HepG2 (cell line): ENCODE data around the gene LLGL2. TPM values are rescaled to one million over a fixed set of nuclear protein-coding genes. Genes with fewer than 3 reads are reported as not detected.

ENCODE experiments used
- FOXP4 ChIP-seq: sonication (generic); formaldehyde crosslinking; IDR thresholded peaks from 2 replicates; pipeline ENCODE4 v1.4.0; 2020; ENCODE audit warnings: missing genetic modification reagents
- GATAD1 ChIP-seq: IDR thresholded peaks from 2 replicates; pipeline ENCODE4 v1.6.1; 2016; ENCODE audit warnings: missing genetic modification reagents, missing compliant biosample characterization
- GZF1 ChIP-seq: sonication (generic); formaldehyde crosslinking; IDR thresholded peaks from 2 replicates; pipeline ENCODE4 v1.5.1; 2020; ENCODE audit warnings: mild to moderate bottlenecking, missing genetic modification reagents
- KAT8 ChIP-seq: IDR thresholded peaks from 2 replicates; pipeline ENCODE4 v1.6.1; 2016; ENCODE audit warnings: missing genetic modification reagents, missing compliant biosample characterization
- KMT2B ChIP-seq: IDR thresholded peaks from 2 replicates; pipeline ENCODE4 v1.6.1; 2016; ENCODE audit warnings: missing genetic modification reagents, missing compliant biosample characterization
- MTA1 ChIP-seq: sonication (generic); formaldehyde crosslinking; IDR thresholded peaks from 2 replicates; pipeline ENCODE4 v1.4.0; 2020; ENCODE audit warnings: missing genetic modification reagents, mild to moderate bottlenecking, borderline replicate concordance
- MYC ChIP-seq: sonication (generic); formaldehyde crosslinking; IDR thresholded peaks from 2 replicates; pipeline ENCODE4 v1.9.0; 2021; ENCODE audit warnings: missing genetic modification reagents, borderline replicate concordance
- NFYB ChIP-seq: sonication (generic); formaldehyde crosslinking; IDR thresholded peaks from 2 replicates; pipeline ENCODE4 v1.4.0; 2020; ENCODE audit warnings: missing genetic modification reagents
- NR1H2 ChIP-seq: sonication (generic); formaldehyde crosslinking; IDR thresholded peaks from 2 replicates; pipeline ENCODE4 v1.8.1; 2022; ENCODE audit warnings: low read depth, missing genetic modification reagents, borderline replicate concordance
- PREB ChIP-seq: sonication (generic); formaldehyde crosslinking; IDR thresholded peaks from 2 replicates; pipeline ENCODE4 v1.4.0; 2020; ENCODE audit warnings: missing genetic modification reagents
- REXO4 ChIP-seq: sonication (generic); formaldehyde crosslinking; IDR thresholded peaks from 2 replicates; pipeline ENCODE4 v1.8.0; 2022; ENCODE audit warnings: missing genetic modification reagents, mild to moderate bottlenecking, borderline replicate concordance
- TRIM24 ChIP-seq: sonication (generic); formaldehyde crosslinking; IDR thresholded peaks from 2 replicates; pipeline ENCODE4 v1.8.0; 2022; ENCODE audit warnings: mild to moderate bottlenecking, missing genetic modification reagents
- ZBTB1 ChIP-seq: sonication (generic); formaldehyde crosslinking; IDR thresholded peaks from 2 replicates; pipeline ENCODE4 v1.4.0; 2020; ENCODE audit warnings: missing genetic modification reagents, borderline replicate concordance
- ZKSCAN1 ChIP-seq: fragments of 150-350 bp; IDR thresholded peaks from 2 replicates; pipeline ENCODE4 v1.6.1; 2014; ENCODE audit warnings: low read length
- ZNF160 ChIP-seq: sonication (generic); formaldehyde crosslinking; IDR thresholded peaks from 2 replicates; pipeline ENCODE4 v1.8.0; 2022; ENCODE audit warnings: mild to moderate bottlenecking, inconsistent platforms, missing genetic modification reagents
- ZNF276 ChIP-seq: sonication (generic); formaldehyde crosslinking; IDR thresholded peaks from 2 replicates; pipeline ENCODE4 v1.4.0; 2020; ENCODE audit warnings: mild to moderate bottlenecking, low read depth, missing genetic modification reagents
- ZNF383 ChIP-seq: sonication (generic); formaldehyde crosslinking; IDR thresholded peaks from 2 replicates; pipeline ENCODE4 v1.4.0; 2020; ENCODE audit warnings: missing genetic modification reagents, mild to moderate bottlenecking, borderline replicate concordance
- ZNF460 ChIP-seq: sonication (generic); formaldehyde crosslinking; IDR thresholded peaks from 2 replicates; pipeline ENCODE4 v1.5.1; 2020; ENCODE audit warnings: missing genetic modification reagents, mild to moderate bottlenecking, borderline replicate concordance
- ZNF501 ChIP-seq: sonication (generic); formaldehyde crosslinking; IDR thresholded peaks from 2 replicates; pipeline ENCODE4 v1.5.1; 2020; ENCODE audit warnings: mild to moderate bottlenecking, moderate library complexity, missing genetic modification reagents
- ZNF543 ChIP-seq: sonication (generic); formaldehyde crosslinking; IDR thresholded peaks from 2 replicates; pipeline ENCODE4 v1.4.0; 2020; ENCODE audit warnings: mild to moderate bottlenecking, missing genetic modification reagents
- ZNF761 ChIP-seq: sonication (generic); formaldehyde crosslinking; conservative IDR thresholded peaks from 2 replicates; pipeline ENCODE4 v1.4.0; 2020; ENCODE audit warnings: mild to moderate bottlenecking, missing genetic modification reagents
- ZSCAN25 ChIP-seq: sonication (generic); formaldehyde crosslinking; IDR thresholded peaks from 2 replicates; pipeline ENCODE4 v1.8.0; 2022; ENCODE audit warnings: mild to moderate bottlenecking, missing genetic modification reagents
- polyA plus RNA-seq, 8 experiments: library from polyadenylated mRNA; depleted of rRNA in 3 of 8; stranded (reverse) in 7 of 8; unstranded in 1 of 8; fragments of >200 nt; fragmentation: Illumina TruSeq in 4 of 8; extraction: Trizol in 4 of 8; gene quantifications; 2 replicates each; pipeline versions ENCODE4 v1.2.1 to v1.2.3, GENCODE V29; 2011 to 2016; ENCODE audit warnings: low read depth in 4 of 8, missing spikeins in 1 of 8, mixed read lengths in 1 of 8; ENCODE audit not compliant: insufficient read depth in 1 of 8
- total RNA-seq, 5 experiments: library from RNA; depleted of rRNA; stranded (reverse); fragments of >200 nt; fragmentation: Illumina TruSeq; extraction: Trizol; gene quantifications; 2 replicates each; pipeline ENCODE4 v1.2.3, GENCODE V29; 2016; ENCODE audit warnings: low read depth in 1 of 5

Gene LLGL2
- total and polyA plus RNA-seq, 2 of the 13 experiments (the other 11 are each of a cell fraction or from before 2014, with no cell fraction given), result 83.0 to 86.7 TPM

DNA sequence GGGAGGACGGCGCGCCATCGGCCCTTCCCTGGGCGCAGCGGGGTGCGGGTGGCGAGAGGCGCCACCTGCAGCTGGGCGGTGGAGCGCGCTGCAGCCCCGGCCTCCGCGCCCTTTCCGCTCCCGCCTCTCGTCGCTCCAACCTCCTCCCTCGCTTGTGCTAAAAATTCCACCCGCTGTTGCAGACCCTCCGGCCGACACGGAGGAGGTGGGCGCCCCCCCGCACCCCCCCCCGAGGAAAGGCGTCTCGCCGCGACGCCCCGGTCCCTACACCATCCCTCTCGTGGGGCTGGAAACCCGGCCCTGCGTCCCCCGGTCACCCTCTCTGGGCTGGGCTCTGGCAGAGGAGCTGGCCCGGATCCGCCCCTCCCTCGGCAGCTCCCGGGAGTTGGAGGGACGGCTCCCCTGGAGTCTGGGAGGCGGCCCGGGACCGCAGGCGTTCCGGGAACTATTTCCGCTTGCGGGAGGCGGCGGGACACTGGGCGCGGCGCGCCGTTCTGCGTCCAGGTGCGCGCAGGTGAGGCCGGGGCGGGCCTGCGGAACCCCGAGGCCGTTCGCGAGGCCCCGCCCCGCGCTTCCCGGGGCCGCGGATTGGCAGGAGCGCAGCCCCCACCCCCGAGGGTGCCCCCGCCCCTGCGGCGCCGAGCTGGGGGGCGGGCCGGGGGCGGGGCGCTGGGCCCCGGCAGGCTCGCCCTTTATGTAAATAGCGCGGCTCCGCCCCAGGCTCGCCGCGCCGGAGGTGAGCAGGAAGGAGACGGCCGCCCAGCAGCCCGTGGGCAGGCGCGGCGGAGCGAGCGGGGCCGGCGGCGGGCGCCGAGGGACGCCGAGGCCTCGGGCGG lies at the start of gene LLGL2 (continued):
- TF ChIP-seq GZF1 (CRISPR knock-in tag) (peak; percentile 33; the same call in 1 of the 2 replicates), ZNF160 (peak; percentile 65; the same call in 1 of the 2 replicates), GATAD1 (CRISPR knock-in tag) (peak; percentile 70), ZNF761 (no peak; the same call in 1 of the 2 replicates), ZNF460 (no peak; the same call in 1 of the 2 replicates), ZKSCAN1 (0 out of 2 replicates have a peak, but pooled peaks have one; percentile 15), TRIM24 (CRISPR knock-in tag) (no peak), ZNF276 (CRISPR knock-in tag) (0 out of 2 replicates have a peak, but pooled peaks have one; percentile 50), ZNF543 (peak; percentile 91), PREB (CRISPR knock-in tag) (no peak), ZSCAN25 (CRISPR knock-in tag) (peak; percentile 95), KMT2B (CRISPR knock-in tag) (no peak; the same call in 1 of the 2 replicates), NFYB (CRISPR knock-in tag) (no peak), FOXP4 (CRISPR knock-in tag) (peak; percentile 63; the same call in 1 of the 2 replicates), REXO4 (CRISPR knock-in tag) (no peak), ZNF383 (peak; percentile 94; the same call in 1 of the 2 replicates), MTA1 (CRISPR knock-in tag) (peak; percentile 89), KAT8 (CRISPR knock-in tag) (peak; percentile 57), NR1H2 (CRISPR knock-in tag) (no peak), ZBTB1 (CRISPR knock-in tag) (no peak), MYC (CRISPR knock-in tag) (peak; percentile 78), ZNF501 (CRISPR knock-in tag) (peak; percentile 87; the same call in 1 of the 2 replicates)
